ENCODE results near the gene PAX7. TPM values are rescaled to one million over a fixed set of nuclear protein-coding genes. Genes with fewer than 3 reads are reported as not detected.
"Not testable (repeated sequence)": the region's sequence is repeated elsewhere in the genome, so short reads cannot be mapped to it uniquely, and the experiment has no call there.

The PAX7 gene
- total RNA-seq, 4 donors from 2014 or later: not detected

DNA sequence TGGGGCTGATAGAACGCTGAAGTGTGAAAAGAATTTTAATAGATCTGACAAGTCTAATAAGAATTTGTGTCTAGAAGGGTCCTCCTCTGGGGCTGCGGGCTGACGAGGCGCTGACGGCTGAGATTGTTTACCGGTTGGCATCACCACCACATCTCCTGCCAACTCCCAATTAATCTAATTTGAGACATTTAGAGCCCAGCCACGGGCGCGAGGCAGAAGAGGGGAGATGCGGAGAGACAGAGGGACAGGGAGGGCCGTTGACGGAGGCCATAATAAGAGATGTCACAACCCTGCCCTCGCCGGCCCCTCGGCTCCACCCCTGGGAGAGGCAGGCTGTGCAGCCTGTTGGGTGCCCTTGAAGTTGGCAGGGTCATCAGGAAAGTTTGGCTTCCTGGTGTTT, 109.3 kb downstream of the PAX7 start:
- 70 to 76% methylated on average over 15 of the region's 15 CpGs for WGBS, 2 donors
- peaks cover 0 to 42% of the 10 kb centered on the region in 2 donors for H3K27me3 ChIP-seq
- no peak for DNase-seq (ENCODE audit: low spot score in 2 of 2)

DNA sequence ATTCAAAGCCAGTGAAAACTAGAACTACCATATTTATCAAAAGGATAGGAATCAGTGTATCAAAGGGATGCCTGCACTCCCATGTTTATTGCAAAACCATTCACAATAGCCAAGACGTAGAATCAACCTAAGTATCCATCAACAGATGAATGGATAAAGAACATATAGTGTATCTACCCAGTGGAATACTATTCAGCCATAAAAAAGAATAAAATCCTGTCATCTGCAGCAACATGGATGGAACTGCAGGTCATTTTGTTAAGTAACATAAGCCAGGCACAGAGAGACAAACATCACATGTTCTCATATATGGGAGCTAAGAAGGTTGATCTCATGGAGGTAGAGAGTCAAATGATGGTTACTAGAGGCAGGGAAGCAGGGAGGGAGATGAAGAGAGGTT, 110.0 kb downstream of the PAX7 start:
- H3K27ac ChIP-seq: no peak overlapping the region
- TF ChIP-seq, protein P1, sequence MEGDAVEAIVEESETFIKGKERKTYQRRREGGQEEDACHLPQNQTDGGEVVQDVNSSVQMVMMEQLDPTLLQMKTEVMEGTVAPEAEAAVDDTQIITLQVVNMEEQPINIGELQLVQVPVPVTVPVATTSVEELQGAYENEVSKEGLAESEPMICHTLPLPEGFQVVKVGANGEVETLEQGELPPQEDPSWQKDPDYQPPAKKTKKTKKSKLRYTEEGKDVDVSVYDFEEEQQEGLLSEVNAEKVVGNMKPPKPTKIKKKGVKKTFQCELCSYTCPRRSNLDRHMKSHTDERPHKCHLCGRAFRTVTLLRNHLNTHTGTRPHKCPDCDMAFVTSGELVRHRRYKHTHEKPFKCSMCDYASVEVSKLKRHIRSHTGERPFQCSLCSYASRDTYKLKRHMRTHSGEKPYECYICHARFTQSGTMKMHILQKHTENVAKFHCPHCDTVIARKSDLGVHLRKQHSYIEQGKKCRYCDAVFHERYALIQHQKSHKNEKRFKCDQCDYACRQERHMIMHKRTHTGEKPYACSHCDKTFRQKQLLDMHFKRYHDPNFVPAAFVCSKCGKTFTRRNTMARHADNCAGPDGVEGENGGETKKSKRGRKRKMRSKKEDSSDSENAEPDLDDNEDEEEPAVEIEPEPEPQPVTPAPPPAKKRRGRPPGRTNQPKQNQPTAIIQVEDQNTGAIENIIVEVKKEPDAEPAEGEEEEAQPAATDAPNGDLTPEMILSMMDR (IDR thresholded peaks at IDR 0.05): no peak
- H3K4me3 ChIP-seq: no peak overlapping the region
- WGBS, 2 donors: 77 to 82% methylated on average over 1 of the region's 1 CpG
- H3K27me3 ChIP-seq: peaks cover 0 to 35% of the 10 kb centered on the region in 2 donors
- no peak for DNase-seq (ENCODE audit: low spot score in 2 of 2)
- no peaks in the 10 kb centered on the region for H3K9me3 ChIP-seq
- no peaks in the 10 kb centered on the region for H3K4me1 ChIP-seq
- H3K36me3 ChIP-seq: no peaks in the 10 kb centered on the region

More for the DNA sequence above, 109.3 kb downstream of the PAX7 start:
- Histone ChIP-seq H3K4me3 (no peak overlapping the region), H3K27ac (no peak overlapping the region), H3K9me3 (no peaks in the 10 kb centered on the region), H3K36me3 (no peaks in the 10 kb centered on the region), H3K4me1 (no peaks in the 10 kb centered on the region)
- TF ChIP-seq, protein P1 (IDR thresholded peaks at IDR 0.05): no peak
- TF ChIP-seq POLR2A (IDR thresholded peaks at IDR 0.05) (no peak), EP300 (IDR thresholded peaks at IDR 0.05) (no peak)

DNA sequence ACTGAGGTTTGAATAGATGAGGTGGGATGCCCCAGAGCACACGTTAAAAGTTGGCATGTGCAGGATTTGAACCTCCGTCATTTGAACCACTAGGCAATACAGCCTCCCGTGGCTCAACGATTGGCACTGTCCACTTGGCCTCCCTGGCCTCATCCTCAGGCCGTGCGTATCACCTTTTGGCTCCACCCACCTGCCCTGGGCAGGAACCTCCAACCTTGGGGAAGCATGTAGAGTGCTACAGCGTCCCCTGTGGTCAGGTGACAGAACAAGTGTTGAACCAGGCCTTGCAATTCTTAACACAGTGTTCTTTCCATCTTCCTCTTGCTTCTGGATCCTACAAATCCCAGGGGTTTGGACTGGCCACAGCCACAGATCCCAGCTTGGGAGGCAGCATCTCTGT, 112.6 kb downstream of the PAX7 start:
- Histone ChIP-seq H3K4me3 (no peak overlapping the region), H3K4me1 (no peaks in the 10 kb centered on the region), H3K27ac (no peak overlapping the region), H3K9me3 (no peaks in the 10 kb centered on the region), H3K27me3 (peaks cover 0 to 29% of the 10 kb centered on the region in 2 donors), H3K36me3 (no peaks in the 10 kb centered on the region)
- WGBS, 2 donors: 42 to 46% methylated on average over 7 of the region's 7 CpGs
- TF ChIP-seq, protein P1 (IDR thresholded peaks at IDR 0.05): no peak
- TF ChIP-seq EP300 (IDR thresholded peaks at IDR 0.05) (no peak), POLR2A (IDR thresholded peaks at IDR 0.05) (no peak)
- DNase-seq (ENCODE audit: low spot score in 2 of 2): no peak

DNA sequence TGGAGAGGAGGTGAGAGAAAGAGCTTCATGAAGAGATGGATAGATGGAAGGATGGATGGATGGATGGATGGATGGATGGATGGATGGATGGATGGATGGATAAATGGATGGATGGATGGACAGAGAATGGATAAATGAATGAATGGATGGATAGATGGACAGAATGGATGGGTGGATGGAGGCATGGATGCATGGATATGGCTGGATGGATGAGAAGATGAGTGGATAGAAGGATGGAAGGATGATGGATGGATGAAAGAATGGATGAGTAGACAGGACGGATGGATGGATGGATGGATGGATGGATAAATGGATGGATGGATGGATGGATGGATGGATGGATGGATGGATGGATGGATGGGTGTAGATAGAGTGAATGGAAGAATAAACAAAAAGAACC, 113.7 kb downstream of the PAX7 start:
- peaks cover 0 to 17% of the 10 kb centered on the region in 2 donors for H3K27me3 ChIP-seq
- not testable (repeated sequence) for H3K9me3 ChIP-seq; H3K36me3 ChIP-seq; H3K4me3 ChIP-seq; H3K27ac ChIP-seq; H3K4me1 ChIP-seq; DNase-seq (ENCODE audit: low spot score in 2 of 2)
- WGBS, 2 donors: 80 to 92% methylated on average over 1 of the region's 1 CpG

DNA sequence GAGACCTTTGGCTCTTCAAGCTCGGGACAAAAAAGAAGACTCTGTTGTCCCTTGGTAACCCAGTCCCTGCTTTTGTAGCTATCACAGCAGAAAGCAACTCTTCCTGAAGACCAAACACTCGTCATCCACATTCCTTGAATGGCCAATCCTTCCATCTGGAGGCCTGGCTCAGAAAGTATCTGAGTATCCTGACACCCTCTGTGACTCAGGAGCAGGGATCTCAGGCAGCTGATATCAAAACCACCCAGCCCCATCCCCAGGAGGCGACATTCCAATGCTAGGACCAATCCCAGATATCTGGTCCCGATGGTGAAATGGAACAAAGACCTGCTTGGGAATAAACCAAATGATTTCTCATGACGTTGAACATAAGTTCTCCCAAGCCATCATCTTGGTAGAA, 116.3 kb downstream of the PAX7 start:
- WGBS, 2 donors: 74 to 77% methylated on average over 5 of the region's 5 CpGs
- H3K4me3 ChIP-seq: no peak overlapping the region
- TF ChIP-seq POLR2A (IDR thresholded peaks at IDR 0.05) (no peak), EP300 (IDR thresholded peaks at IDR 0.05) (no peak)
- TF ChIP-seq, protein P1 (IDR thresholded peaks at IDR 0.05): no peak
- H3K36me3 ChIP-seq: no peaks in the 10 kb centered on the region
- no peaks in the 10 kb centered on the region for H3K27me3 ChIP-seq
- H3K27ac ChIP-seq: no peak overlapping the region
- peaks cover 0 to 21% (median 0%) of the 10 kb centered on the region in 4 donors for H3K9me3 ChIP-seq
- no peaks in the 10 kb centered on the region for H3K4me1 ChIP-seq
- no peak for DNase-seq (ENCODE audit: low spot score in 2 of 2)

DNA sequence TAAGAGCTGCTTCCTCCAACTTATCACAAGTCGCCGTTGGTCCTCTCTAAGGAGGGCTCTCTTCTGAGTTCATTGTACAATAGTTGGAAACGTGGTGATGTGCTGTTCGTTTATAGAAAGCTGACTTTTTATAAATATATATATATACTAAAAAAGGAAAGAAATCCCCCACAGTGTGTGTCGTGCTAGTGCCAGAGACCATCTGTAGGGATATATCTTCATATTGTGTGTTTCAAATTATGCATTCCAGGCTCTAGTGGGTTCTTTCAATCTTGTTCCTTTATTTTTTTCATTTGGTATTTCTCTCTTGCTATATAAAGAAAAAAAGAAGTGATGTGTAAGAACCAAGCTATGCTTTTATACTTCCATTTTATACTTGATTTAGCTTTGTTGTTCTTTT, 117.0 kb downstream of the PAX7 start:
- 75 to 81% methylated on average over 5 of the region's 5 CpGs for WGBS, 2 donors
- H3K4me1 ChIP-seq: no peaks in the 10 kb centered on the region
- no peaks in the 10 kb centered on the region for H3K27me3 ChIP-seq
- no peak for TF ChIP-seq EP300 (IDR thresholded peaks at IDR 0.05)
- TF ChIP-seq, protein P1 (IDR thresholded peaks at IDR 0.05): no peak
- TF ChIP-seq POLR2A (IDR thresholded peaks at IDR 0.05): no peak
- H3K4me3 ChIP-seq: no peak overlapping the region
- peaks cover 0 to 21% (median 0%) of the 10 kb centered on the region in 4 donors for H3K9me3 ChIP-seq
- DNase-seq (ENCODE audit: low spot score in 2 of 2): no peak
- H3K27ac ChIP-seq: no peak overlapping the region
- H3K36me3 ChIP-seq: no peaks in the 10 kb centered on the region
